HEK293T (cell line): ENCODE measurements around the gene KDM3B.
"Not testable (repeated sequence)": the region's sequence is repeated elsewhere in the genome, so short reads cannot be mapped to it uniquely, and the experiment has no call there.

Source experiments
- CTCF ChIA-PET: fragments of 350-600 bp; formaldehyde crosslinking; extraction: SDS; loops from one replicate; lab custom pipeline; 2021; ENCODE audit warnings: antibody characterized with exemption, inconsistent platforms; lab: Yijun Ruan, JAX
- POLR2A ChIA-PET: fragments of 350-600 bp; formaldehyde crosslinking; extraction: SDS; loops from one replicate; lab custom pipeline; 2020; ENCODE audit warnings: antibody characterized with exemption, inconsistent platforms; lab: Yijun Ruan, JAX
- DNase-seq: peaks from one replicate; pipeline ENCODE4 v3.0.0; 2012; ENCODE audit warnings: mixed read lengths; ENCODE audit errors: extremely low spot score
- ARNT ChIP-seq: fragments of 450-650 bp; IDR thresholded peaks from 2 replicates; pipeline ENCODE4 v1.6.1; 2017; ENCODE audit warnings: mild to moderate bottlenecking
- BHLHE40 ChIP-seq: fragments of 450-650 bp; IDR thresholded peaks from 2 replicates; pipeline ENCODE4 v1.6.1; 2016; ENCODE audit warnings: mild to moderate bottlenecking, moderate library complexity, borderline replicate concordance
- CTBP1 ChIP-seq: fragments of 450-650 bp; IDR thresholded peaks from 2 replicates; pipeline ENCODE4 v1.6.1; 2016; ENCODE audit warnings: borderline replicate concordance
- ELF4 ChIP-seq: fragments of 450-650 bp; IDR thresholded peaks from 2 replicates; pipeline ENCODE4 v1.6.1; 2017; ENCODE audit warnings: antibody characterized with exemption
- FOXA1 ChIP-seq: fragments of 450-650 bp; IDR thresholded peaks from 2 replicates; pipeline ENCODE4 v1.6.1; 2016; ENCODE audit warnings: mild to moderate bottlenecking
- FOXK2 ChIP-seq: fragments of 450-650 bp; IDR thresholded peaks from 2 replicates; pipeline ENCODE4 v1.6.1; 2016; ENCODE audit warnings: mild to moderate bottlenecking
- FOXM1 ChIP-seq: fragments of 450-650 bp; IDR thresholded peaks from 2 replicates; pipeline ENCODE4 v1.6.1; 2017; ENCODE audit warnings: mild to moderate bottlenecking, borderline replicate concordance
- HDGF ChIP-seq: fragments of 450-650 bp; IDR thresholded peaks from 2 replicates; pipeline ENCODE4 v1.6.1; 2017; ENCODE audit warnings: antibody characterized with exemption, borderline replicate concordance
- L3MBTL2 ChIP-seq: fragments of 450-650 bp; conservative IDR thresholded peaks from 2 replicates; pipeline ENCODE4 v1.6.1; 2016; ENCODE audit warnings: mild to moderate bottlenecking
- LEF1 ChIP-seq: fragments of 450-650 bp; IDR thresholded peaks from 2 replicates; pipeline ENCODE4 v1.6.1; 2017; ENCODE audit warnings: mild to moderate bottlenecking, borderline replicate concordance
- NFRKB ChIP-seq: fragments of 450-650 bp; IDR thresholded peaks from 2 replicates; pipeline ENCODE4 v1.6.1; 2016; ENCODE audit warnings: mild to moderate bottlenecking, moderate library complexity
- SP1 ChIP-seq: fragments of 450-650 bp; IDR thresholded peaks from 2 replicates; pipeline ENCODE4 v1.6.1; 2017
- SUZ12 ChIP-seq: fragments of 450-650 bp; IDR thresholded peaks from 2 replicates; pipeline ENCODE4 v1.6.1; 2016; ENCODE audit warnings: mild to moderate bottlenecking
- TARDBP ChIP-seq: fragments of 450-650 bp; IDR thresholded peaks from 2 replicates; pipeline ENCODE4 v1.6.1; 2016
- ZNF384 ChIP-seq: fragments of 450-650 bp; IDR thresholded peaks from 2 replicates; pipeline ENCODE4 v1.6.1; 2016
- TF ChIP-seq, protein P1 (sequence below): fragments of 450-650 bp; IDR thresholded peaks from 2 replicates; pipeline ENCODE4 v1.6.1; 2016

The KDM3B gene

DNA sequence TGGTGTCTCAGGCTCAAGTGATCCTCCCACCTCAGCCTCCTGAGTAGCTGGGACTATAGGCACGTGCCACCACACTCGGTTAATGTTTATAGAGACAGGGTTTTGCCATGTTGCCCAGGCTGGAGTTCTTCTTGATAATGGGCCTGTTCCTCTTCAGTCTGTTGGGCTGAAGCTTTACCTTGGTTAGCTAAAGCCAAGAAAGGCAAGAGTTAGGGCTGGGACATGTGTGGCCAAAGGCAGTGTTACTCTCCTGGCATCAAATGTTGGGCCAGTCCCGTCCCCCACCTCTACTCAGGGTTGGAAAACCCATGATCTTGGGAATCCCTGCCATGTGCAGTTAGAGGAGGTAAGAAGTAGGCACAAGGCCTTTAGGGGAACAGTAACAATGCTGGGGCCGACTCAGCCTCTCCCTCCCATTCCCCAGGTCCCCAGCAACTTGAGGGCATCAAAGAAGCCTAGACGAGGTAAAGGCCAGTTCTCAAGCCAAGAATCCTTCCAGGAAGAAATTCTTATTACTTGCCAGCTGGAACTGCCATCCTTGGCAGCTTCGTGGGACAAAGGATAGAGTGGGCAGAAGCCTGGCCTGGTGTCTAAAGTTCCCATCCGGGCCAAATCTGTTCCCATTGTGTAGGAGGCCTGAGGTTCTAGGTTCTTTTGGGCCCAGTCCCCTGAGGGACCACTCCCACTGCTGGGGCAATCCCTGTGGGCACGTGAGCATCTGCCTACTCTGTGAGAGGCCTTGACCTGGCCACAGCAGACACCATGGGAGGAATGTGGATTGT is 117.2 kb downstream of the KDM3B start:
- ChIA-PET CTCF (no interaction called here), POLR2A (no interaction called here)
- TF ChIP-seq SP1 = no peak
- peak; percentile 54 for TF ChIP-seq FOXK2
- peak; percentile 50 for TF ChIP-seq L3MBTL2
- peak; percentile 65 for TF ChIP-seq NFRKB
- TF ChIP-seq BHLHE40 = peak; percentile 60
- TF ChIP-seq ELF4 = peak; percentile 45; the same call in 1 of the 2 replicates
- no peak for TF ChIP-seq TARDBP
- TF ChIP-seq HDGF = no peak
- DNase-seq = no peak

GRCh38 chr5:138470322-138471051 is 118.0 kb downstream of the KDM3B start:
- TF ChIP-seq TARDBP = no peak; the same call in 1 of the 2 replicates
- TF ChIP-seq BHLHE40 = peak; percentile 36; the same call in 1 of the 2 replicates
- TF ChIP-seq ELF4 = peak; percentile 79
- DNase-seq = no peak
- CTCF ChIA-PET = no interaction called here
- POLR2A ChIA-PET = no interaction called here

GRCh38 chr5:138471052-138471361 is 118.5 kb downstream of the KDM3B start:
- TF ChIP-seq ARNT = no peak
- TF ChIP-seq CTBP1 = no peak
- no peak for TF ChIP-seq FOXM1
- no peak for TF ChIP-seq HDGF
- TF ChIP-seq TARDBP = no peak
- TF ChIP-seq FOXK2 = no peak
- TF ChIP-seq SP1 = no peak
- no peak for TF ChIP-seq BHLHE40
- no peak for TF ChIP-seq ELF4
- no peak for TF ChIP-seq SUZ12
- no peak for TF ChIP-seq NFRKB
- no peak for TF ChIP-seq ZNF384
- TF ChIP-seq L3MBTL2 = no peak
- TF ChIP-seq FOXA1 = no peak
- TF ChIP-seq, protein P1, sequence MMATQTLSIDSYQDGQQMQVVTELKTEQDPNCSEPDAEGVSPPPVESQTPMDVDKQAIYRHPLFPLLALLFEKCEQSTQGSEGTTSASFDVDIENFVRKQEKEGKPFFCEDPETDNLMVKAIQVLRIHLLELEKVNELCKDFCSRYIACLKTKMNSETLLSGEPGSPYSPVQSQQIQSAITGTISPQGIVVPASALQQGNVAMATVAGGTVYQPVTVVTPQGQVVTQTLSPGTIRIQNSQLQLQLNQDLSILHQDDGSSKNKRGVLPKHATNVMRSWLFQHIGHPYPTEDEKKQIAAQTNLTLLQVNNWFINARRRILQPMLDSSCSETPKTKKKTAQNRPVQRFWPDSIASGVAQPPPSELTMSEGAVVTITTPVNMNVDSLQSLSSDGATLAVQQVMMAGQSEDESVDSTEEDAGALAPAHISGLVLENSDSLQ = no peak
- TF ChIP-seq LEF1 = no peak
- ChIA-PET CTCF (no interaction called here), POLR2A (no interaction called here)
- no peak for DNase-seq

- ChIA-PET POLR2A (no interaction called here), CTCF (no interaction called here)
- TF ChIP-seq L3MBTL2 (no peak), ZNF384 (no peak), CTBP1 (no peak), SUZ12 (no peak), FOXA1 (no peak), NFRKB (no peak), SP1 (no peak), FOXM1 (no peak), FOXK2 (no peak), BHLHE40 (no peak), ELF4 (no peak), TARDBP (no peak), ARNT (no peak), HDGF (no peak), LEF1 (no peak)
- TF ChIP-seq, protein P1 = no peak
- no peak for DNase-seq
These were observed 119.9 kb downstream of the KDM3B start for GRCh38 chr5:138472353-138472752.

GRCh38 chr5:138473151-138473550 is 120.7 kb downstream of the KDM3B start:
- POLR2A ChIA-PET = interaction anchor here (0.5 kb wide), 1 partner anchor 17 kb away, joined by 3 read pairs; no protein-coding TSS in a partner anchor
- DNase-seq = not testable (repeated sequence)
- CTCF ChIA-PET = interaction anchor here (0.9 kb wide), 2 partner anchors 8 to 10 kb away, joined by 3 read pairs; no protein-coding TSS in a partner anchor

DNA sequence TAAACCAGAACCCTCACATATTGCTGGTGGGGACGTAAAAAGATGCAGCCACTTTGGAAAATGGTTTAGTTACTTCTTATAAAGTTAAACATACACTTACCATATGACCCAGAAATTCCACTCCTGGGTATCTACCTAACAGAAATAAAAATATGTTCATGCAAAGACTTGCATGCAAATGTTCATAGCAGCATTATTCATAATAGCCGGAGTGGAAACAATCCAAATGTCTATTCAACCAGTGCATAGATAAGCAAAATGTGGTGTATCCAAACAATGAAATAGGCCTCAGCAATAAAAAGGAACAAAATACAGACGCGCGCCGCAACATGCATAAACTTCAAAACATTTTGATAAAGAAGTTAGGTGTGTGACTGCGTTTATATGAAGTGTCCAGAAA is 124.4 kb downstream of the KDM3B start:
- DNase-seq = no peak
- CTCF ChIA-PET = no interaction called here
- no peak for TF ChIP-seq TARDBP
- TF ChIP-seq FOXA1 = no peak
- no peak for TF ChIP-seq HDGF
- TF ChIP-seq SUZ12 = no peak
- no peak for TF ChIP-seq ELF4
- TF ChIP-seq SP1 = no peak
- no peak for TF ChIP-seq NFRKB
- TF ChIP-seq FOXK2 = no peak
- no peak for TF ChIP-seq BHLHE40
- no peak for TF ChIP-seq FOXM1
- POLR2A ChIA-PET = no interaction called here

- ChIA-PET CTCF (interaction anchor here (0.6 to 1.6 kb wide), 2 partner anchors 21 to 24 kb away, joined by 3 to 4 read pairs; no protein-coding TSS in a partner anchor), POLR2A (no interaction called here)
- DNase-seq = no peak
- TF ChIP-seq LEF1 = no peak
- TF ChIP-seq ARNT = no peak
- no peak for TF ChIP-seq HDGF
- no peak for TF ChIP-seq FOXM1
- no peak for TF ChIP-seq FOXA1
- no peak for TF ChIP-seq SP1
- TF ChIP-seq SUZ12 = no peak
- TF ChIP-seq ZNF384 = no peak
- no peak for TF ChIP-seq TARDBP
- TF ChIP-seq CTBP1 = no peak
- TF ChIP-seq NFRKB = no peak
- TF ChIP-seq FOXK2 = no peak
- TF ChIP-seq L3MBTL2 = no peak
These were observed 130.2 kb downstream of the KDM3B start for GRCh38 chr5:138482638-138483037.
